Mesenchymal stem cell (in vitro differentiated cells and primary cell): ENCODE measurements around the gene HOXC4.

Source experiments
- DNase-seq: peaks from one replicate; pipeline ENCODE4 v3.0.0-alpha.2; 2013
- H2AFZ ChIP-seq: one replicate; pipeline ENCODE4 v1.6.1; 2013; ENCODE audit warnings: low read depth, mild to moderate bottlenecking, control low read depth, inconsistent platforms, low read length, moderate library complexity
- H2AK5ac ChIP-seq: 2 replicates; pipeline ENCODE4 v1.6.1; 2013; ENCODE audit warnings: low read length, moderate library complexity, mild to moderate bottlenecking, inconsistent platforms; ENCODE audit not compliant: severe bottlenecking
- H2BK120ac ChIP-seq: one replicate; pipeline ENCODE4 v1.6.1; 2013; ENCODE audit warnings: low read depth, mild to moderate bottlenecking, inconsistent platforms, low read length, moderate library complexity
- H2BK12ac ChIP-seq, 2 experiments: one replicate each; pipeline ENCODE4 v1.6.1; 2013; ENCODE audit warnings: inconsistent platforms in 2 of 2, low read length in 2 of 2, mild to moderate bottlenecking in 2 of 2, moderate library complexity in 2 of 2, control low read depth in 1 of 2
- H2BK15ac ChIP-seq: one replicate; pipeline ENCODE4 v1.6.1; 2013; ENCODE audit warnings: mild to moderate bottlenecking, low read depth, inconsistent platforms; ENCODE audit not compliant: poor library complexity, severe bottlenecking
- H2BK5ac ChIP-seq: 2 replicates; pipeline ENCODE4 v1.6.1; 2013; ENCODE audit warnings: low read depth, mild to moderate bottlenecking, low read length, control low read depth, inconsistent platforms; ENCODE audit not compliant: poor library complexity, severe bottlenecking
- H3K14ac ChIP-seq, 2 experiments: one replicate each; pipeline ENCODE4 v1.6.1; 2013; ENCODE audit warnings: inconsistent platforms in 2 of 2, low read length in 2 of 2, control low read depth in 1 of 2, mild to moderate bottlenecking in 1 of 2, moderate library complexity in 1 of 2
- H3K18ac ChIP-seq, 2 experiments: one replicate each; pipeline ENCODE4 v1.6.1; 2013; ENCODE audit warnings: inconsistent platforms in 2 of 2, low read length in 2 of 2, control low read depth in 1 of 2, low read depth in 1 of 2, mild to moderate bottlenecking in 1 of 2
- H3K23ac ChIP-seq, 2 experiments: one replicate each; pipeline ENCODE4 v1.6.1; 2013; ENCODE audit warnings: inconsistent platforms in 2 of 2, low read length in 2 of 2, mild to moderate bottlenecking in 2 of 2, moderate library complexity in 2 of 2, control low read depth in 1 of 2
- H3K27ac ChIP-seq: 2 replicates; pipeline ENCODE4 v1.5.1; 2013; ENCODE audit warnings: mild to moderate bottlenecking, moderate library complexity, low read length, control low read depth, inconsistent platforms; ENCODE audit not compliant: poor library complexity, severe bottlenecking
- H3K27me3 ChIP-seq, 2 experiments: 2 replicates each; pipeline versions ENCODE4 v1.6.1 to v1.7.0; 2013; ENCODE audit warnings: low read length in 2 of 2, mild to moderate bottlenecking in 2 of 2, moderate library complexity in 2 of 2, control low read depth in 1 of 2, inconsistent platforms in 1 of 2; ENCODE audit not compliant: control insufficient read depth in 1 of 2, insufficient read depth in 1 of 2
- H3K36me3 ChIP-seq, 2 experiments: 2 replicates each; pipeline versions ENCODE4 v1.6.1 to v1.7.0; 2013; ENCODE audit warnings: low read length in 2 of 2, control low read depth in 1 of 2, inconsistent platforms in 1 of 2, low read depth in 1 of 2, mild to moderate bottlenecking in 1 of 2; ENCODE audit not compliant: insufficient read depth in 2 of 2, control insufficient read depth in 1 of 2
- H3K4ac ChIP-seq, 2 experiments: one replicate each; pipeline ENCODE4 v1.6.1; 2013; ENCODE audit warnings: inconsistent platforms in 2 of 2, low read length in 2 of 2, mild to moderate bottlenecking in 2 of 2, moderate library complexity in 2 of 2, control low read depth in 1 of 2, low read depth in 1 of 2
- H3K4me1 ChIP-seq: 2 replicates; pipeline ENCODE4 v1.6.1; 2013; ENCODE audit warnings: low read depth, low read length, control low read depth; ENCODE audit not compliant: control insufficient read depth, insufficient read depth
- H3K4me2 ChIP-seq: 2 replicates; pipeline ENCODE4 v1.6.1; 2013; ENCODE audit warnings: low read length, mild to moderate bottlenecking, inconsistent platforms; ENCODE audit not compliant: poor library complexity, severe bottlenecking
- H3K4me3 ChIP-seq, 2 experiments: 2 replicates each; pipeline versions ENCODE4 v1.5.1 to v1.7.0; 2013; ENCODE audit warnings: low read length in 2 of 2, mild to moderate bottlenecking in 2 of 2, control low read depth in 1 of 2, low read depth in 1 of 2; ENCODE audit not compliant: insufficient read depth in 1 of 2
- H3K79me1 ChIP-seq: replicated peaks from 2 replicates; pipeline ENCODE4 v1.6.1; 2013; ENCODE audit warnings: mild to moderate bottlenecking, control low read depth, low read length, inconsistent platforms; ENCODE audit not compliant: poor library complexity, severe bottlenecking
- H3K9ac ChIP-seq: 2 replicates; pipeline ENCODE4 v1.7.0; 2013; ENCODE audit warnings: mild to moderate bottlenecking, low read length, moderate library complexity
- H3K9me3 ChIP-seq: 2 replicates; pipeline ENCODE4 v1.7.0; 2013; ENCODE audit warnings: mild to moderate bottlenecking, low read length; ENCODE audit not compliant: control insufficient read depth
- H4K8ac ChIP-seq: one replicate; pipeline ENCODE4 v1.6.1; 2013; ENCODE audit warnings: inconsistent platforms, mild to moderate bottlenecking, low read length, moderate library complexity
- H4K91ac ChIP-seq: one replicate; pipeline ENCODE4 v1.6.1; 2013; ENCODE audit warnings: mild to moderate bottlenecking, low read length, inconsistent platforms
- WGBS: methylation state at CpG from one replicate; pipeline ENCODE4 v1.1.7; 2013; ENCODE audit warnings: mixed read lengths; 5-methylcytosine and 5-hydroxymethylcytosine counted together

Gene HOXC4

DNA sequence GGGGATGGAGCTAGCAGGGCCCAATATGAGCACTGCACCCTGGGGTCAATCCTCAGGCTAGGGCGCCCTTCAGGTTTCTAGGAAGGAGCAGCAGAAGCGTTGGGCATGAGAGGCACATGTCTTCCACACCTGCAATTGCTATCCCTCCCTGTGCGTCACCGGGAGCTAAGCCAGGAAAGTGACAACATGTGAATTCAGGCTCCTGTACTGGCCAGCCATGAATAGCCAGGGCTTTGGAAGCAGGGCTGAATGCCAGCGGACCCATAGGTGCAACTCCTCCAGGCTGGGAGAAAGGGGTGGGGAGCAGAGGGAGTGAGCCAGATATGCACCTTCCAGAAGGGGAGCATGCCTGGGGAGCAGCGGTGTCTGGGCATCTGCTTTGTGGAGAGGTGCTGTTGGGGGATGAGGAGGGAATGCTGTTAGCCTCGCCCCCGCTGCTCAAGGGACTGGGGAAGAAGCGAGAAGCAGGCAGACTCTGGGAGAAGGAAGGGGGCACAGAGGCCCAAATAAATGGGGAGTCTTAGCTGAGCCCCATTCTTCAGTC is 14.7 kb upstream of the HOXC4 start:
- Histone ChIP-seq H3K4me3 (peak overlapping the region in 1 of 2 experiments; percentile 70), H2BK5ac (no peak overlapping the region), H3K4me1 (peaks cover 32% of the 10 kb centered on the region), H3K27me3 (peaks cover 0 to 7% of the 10 kb centered on the region in 2 experiments), H2BK15ac (no peak overlapping the region), H3K36me3 (peaks cover 0 to 12% of the 10 kb centered on the region in 2 experiments), H3K4ac (no peak overlapping the region), H3K9me3 (no peaks in the 10 kb centered on the region), H3K27ac (no peak overlapping the region), H4K8ac (no peak overlapping the region), H2BK12ac (no peak overlapping the region), H3K79me1 (peaks cover 47% of the 10 kb centered on the region), H2BK120ac (no peak overlapping the region), H4K91ac (no peak overlapping the region), H3K9ac (peak overlapping the region; percentile 59), H2AFZ (no peak overlapping the region), H2AK5ac (no peak overlapping the region), H3K14ac (no peak overlapping the region), H3K4me2 (no peak overlapping the region), H3K23ac (no peak overlapping the region), H3K18ac (no peak overlapping the region)
- 65% methylated on average over 9 of the region's 9 CpGs for WGBS
- DNase-seq: no peak

GRCh38 chr12:54039417-54040147 is 14.1 kb upstream of the HOXC4 start:
- Histone ChIP-seq H3K9ac (peak overlapping the region; percentile 59), H3K27me3 (peaks cover 0 to 9% of the 10 kb centered on the region in 2 experiments), H2BK5ac (no peak overlapping the region), H4K91ac (no peak overlapping the region), H3K4me1 (peaks cover 27% of the 10 kb centered on the region), H3K4ac (no peak overlapping the region), H3K4me2 (no peak overlapping the region), H3K36me3 (peaks cover 0 to 10% of the 10 kb centered on the region in 2 experiments), H2BK12ac (no peak overlapping the region), H3K18ac (no peak overlapping the region), H3K27ac (no peak overlapping the region), H2BK120ac (no peak overlapping the region), H2AFZ (no peak overlapping the region), H3K14ac (no peak overlapping the region), H3K9me3 (no peaks in the 10 kb centered on the region), H3K23ac (no peak overlapping the region), H3K4me3 (peak overlapping the region in 1 of 2 experiments; percentile 70), H2BK15ac (no peak overlapping the region), H2AK5ac (no peak overlapping the region), H3K79me1 (peaks cover 49% of the 10 kb centered on the region), H4K8ac (no peak overlapping the region)
- 42% methylated on average over 16 of the region's 16 CpGs for WGBS
- DNase-seq: no peak

DNA sequence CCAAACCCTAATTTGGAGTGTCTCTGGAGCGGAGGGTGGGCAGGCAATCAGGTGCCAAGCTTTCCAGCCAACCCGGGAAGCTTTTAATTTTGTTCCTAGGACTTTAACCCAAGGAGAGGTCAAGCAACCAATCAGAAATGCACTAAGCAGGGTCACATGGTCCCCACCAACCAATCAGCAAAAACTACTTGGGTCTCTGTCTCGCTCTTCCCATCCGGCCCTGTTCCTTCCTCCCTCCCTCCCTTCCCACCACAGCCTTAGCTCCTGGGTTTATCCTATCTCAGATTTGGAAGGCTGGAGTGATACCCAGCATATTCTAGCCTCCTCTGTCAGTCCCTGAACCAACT is 13.5 kb upstream of the HOXC4 start:
- H3K18ac ChIP-seq: no peak overlapping the region
- no peak overlapping the region for H4K91ac ChIP-seq
- H4K8ac ChIP-seq: no peak overlapping the region
- no peak overlapping the region for H2BK5ac ChIP-seq
- peaks cover 49% of the 10 kb centered on the region for H3K79me1 ChIP-seq
- H3K27me3 ChIP-seq: peaks cover 0 to 14% of the 10 kb centered on the region in 2 experiments
- peak overlapping the region in 1 of 2 experiments; percentile 70 for H3K4me3 ChIP-seq
- H3K9ac ChIP-seq: peak overlapping the region; percentile 59
- no peak overlapping the region for H3K14ac ChIP-seq
- H2BK120ac ChIP-seq: no peak overlapping the region
- H3K9me3 ChIP-seq: no peaks in the 10 kb centered on the region
- no peak overlapping the region for H3K27ac ChIP-seq
- H3K36me3 ChIP-seq: peaks cover 0 to 5% of the 10 kb centered on the region in 2 experiments
- H2AK5ac ChIP-seq: no peak overlapping the region
- 83% methylated on average over 4 of the region's 4 CpGs for WGBS
- peaks cover 22% of the 10 kb centered on the region for H3K4me1 ChIP-seq
- H2BK15ac ChIP-seq: no peak overlapping the region
- no peak overlapping the region for H2BK12ac ChIP-seq
- H2AFZ ChIP-seq: no peak overlapping the region
- no peak for DNase-seq
- H3K4me2 ChIP-seq: no peak overlapping the region
- H3K23ac ChIP-seq: no peak overlapping the region
- H3K4ac ChIP-seq: no peak overlapping the region

DNA sequence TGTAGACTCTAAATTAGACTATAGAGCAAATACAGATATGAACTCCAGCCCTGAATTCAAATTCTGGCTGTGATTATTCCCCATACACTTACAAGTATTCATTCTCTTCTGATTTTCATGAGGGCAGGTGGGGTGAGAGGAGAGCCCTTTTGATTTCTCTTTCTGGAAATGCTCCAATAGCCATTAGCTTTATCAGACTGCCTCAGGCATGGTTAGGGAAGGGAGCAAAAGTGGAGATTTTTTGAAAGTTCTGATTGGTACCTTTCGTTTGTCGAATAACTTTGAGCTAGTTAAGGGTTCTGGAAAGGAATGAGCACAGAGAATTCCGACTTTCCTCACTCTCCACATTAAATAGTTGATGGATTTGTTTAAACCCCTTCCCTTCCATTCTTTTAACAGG is 13.0 kb upstream of the HOXC4 start:
- Histone ChIP-seq H2AFZ (no peak overlapping the region), H3K23ac (no peak overlapping the region), H2AK5ac (no peak overlapping the region), H3K27me3 (peaks cover 0 to 15% of the 10 kb centered on the region in 2 experiments), H3K9ac (no peak overlapping the region), H3K4me3 (no peak overlapping the region), H3K14ac (no peak overlapping the region), H3K4me2 (no peak overlapping the region), H2BK12ac (no peak overlapping the region), H3K36me3 (peaks cover 0 to 5% of the 10 kb centered on the region in 2 experiments), H4K8ac (no peak overlapping the region), H3K4me1 (peaks cover 19% of the 10 kb centered on the region), H3K79me1 (peaks cover 45% of the 10 kb centered on the region), H3K4ac (no peak overlapping the region), H2BK15ac (no peak overlapping the region), H3K18ac (no peak overlapping the region), H2BK5ac (no peak overlapping the region), H3K27ac (no peak overlapping the region), H3K9me3 (no peaks in the 10 kb centered on the region), H4K91ac (no peak overlapping the region), H2BK120ac (no peak overlapping the region)
- WGBS: 85% methylated on average over 2 of the region's 3 CpGs
- no peak for DNase-seq
